ENCODE results near the gene FAM114A1.
"Not testable (repeated sequence)": the region's sequence is repeated elsewhere in the genome, so short reads cannot be mapped to it uniquely, and the experiment has no call there.

Gene FAM114A1

GRCh38 chr4:38979511-38980230, 112.1 kb downstream of the FAM114A1 start:
- DNase-seq: no peak

GRCh38 chr4:38980903-38981676, 113.5 kb downstream of the FAM114A1 start:
- no peak for DNase-seq

GRCh38 chr4:38982361-38983095, 114.9 kb downstream of the FAM114A1 start:
- DNase-seq: no peak

GRCh38 chr4:38983291-38983690, 115.7 kb downstream of the FAM114A1 start:
- no peak for DNase-seq

GRCh38 chr4:38983787-38984598, 116.4 kb downstream of the FAM114A1 start:
- no peak for DNase-seq

- no peak for DNase-seq
These were observed 117.9 kb downstream of the FAM114A1 start for GRCh38 chr4:38985410-38986100.

GRCh38 chr4:38987491-38987890, 119.9 kb downstream of the FAM114A1 start:
- DNase-seq: no peak

- DNase-seq: not testable (repeated sequence)
These were observed 120.7 kb downstream of the FAM114A1 start for GRCh38 chr4:38988353-38988752.

- no peak for DNase-seq
These were observed 121.9 kb downstream of the FAM114A1 start for GRCh38 chr4:38989487-38989886.

- no peak for DNase-seq
These were observed 122.6 kb downstream of the FAM114A1 start for GRCh38 chr4:38990241-38990640.

- DNase-seq: no peak
These were observed 126.1 kb downstream of the FAM114A1 start for GRCh38 chr4:38993683-38994082.

- DNase-seq: no peak
These were observed 126.5 kb downstream of the FAM114A1 start for GRCh38 chr4:38994135-38994534.

All from GOT3 (cell line).